GM21367 (cell line): ENCODE results near the gene EFCAB6.

ENCODE experiments used
- ATAC-seq: cut with Tn5 transposase; IDR thresholded peaks from one replicate; pipeline ENCODE4 v1.9.1; 2021; ENCODE audit not compliant: unreplicated experiment

The EFCAB6 gene, protein sequence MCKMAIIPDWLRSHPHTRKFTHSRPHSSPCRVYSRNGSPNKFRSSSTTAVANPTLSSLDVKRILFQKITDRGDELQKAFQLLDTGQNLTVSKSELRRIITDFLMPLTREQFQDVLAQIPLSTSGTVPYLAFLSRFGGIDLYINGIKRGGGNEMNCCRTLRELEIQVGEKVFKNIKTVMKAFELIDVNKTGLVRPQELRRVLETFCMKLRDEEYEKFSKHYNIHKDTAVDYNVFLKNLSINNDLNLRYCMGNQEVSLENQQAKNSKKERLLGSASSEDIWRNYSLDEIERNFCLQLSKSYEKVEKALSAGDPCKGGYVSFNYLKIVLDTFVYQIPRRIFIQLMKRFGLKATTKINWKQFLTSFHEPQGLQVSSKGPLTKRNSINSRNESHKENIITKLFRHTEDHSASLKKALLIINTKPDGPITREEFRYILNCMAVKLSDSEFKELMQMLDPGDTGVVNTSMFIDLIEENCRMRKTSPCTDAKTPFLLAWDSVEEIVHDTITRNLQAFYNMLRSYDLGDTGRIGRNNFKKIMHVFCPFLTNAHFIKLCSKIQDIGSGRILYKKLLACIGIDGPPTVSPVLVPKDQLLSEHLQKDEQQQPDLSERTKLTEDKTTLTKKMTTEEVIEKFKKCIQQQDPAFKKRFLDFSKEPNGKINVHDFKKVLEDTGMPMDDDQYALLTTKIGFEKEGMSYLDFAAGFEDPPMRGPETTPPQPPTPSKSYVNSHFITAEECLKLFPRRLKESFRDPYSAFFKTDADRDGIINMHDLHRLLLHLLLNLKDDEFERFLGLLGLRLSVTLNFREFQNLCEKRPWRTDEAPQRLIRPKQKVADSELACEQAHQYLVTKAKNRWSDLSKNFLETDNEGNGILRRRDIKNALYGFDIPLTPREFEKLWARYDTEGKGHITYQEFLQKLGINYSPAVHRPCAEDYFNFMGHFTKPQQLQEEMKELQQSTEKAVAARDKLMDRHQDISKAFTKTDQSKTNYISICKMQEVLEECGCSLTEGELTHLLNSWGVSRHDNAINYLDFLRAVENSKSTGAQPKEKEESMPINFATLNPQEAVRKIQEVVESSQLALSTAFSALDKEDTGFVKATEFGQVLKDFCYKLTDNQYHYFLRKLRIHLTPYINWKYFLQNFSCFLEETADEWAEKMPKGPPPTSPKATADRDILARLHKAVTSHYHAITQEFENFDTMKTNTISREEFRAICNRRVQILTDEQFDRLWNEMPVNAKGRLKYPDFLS (N-terminal part only)

DNA sequence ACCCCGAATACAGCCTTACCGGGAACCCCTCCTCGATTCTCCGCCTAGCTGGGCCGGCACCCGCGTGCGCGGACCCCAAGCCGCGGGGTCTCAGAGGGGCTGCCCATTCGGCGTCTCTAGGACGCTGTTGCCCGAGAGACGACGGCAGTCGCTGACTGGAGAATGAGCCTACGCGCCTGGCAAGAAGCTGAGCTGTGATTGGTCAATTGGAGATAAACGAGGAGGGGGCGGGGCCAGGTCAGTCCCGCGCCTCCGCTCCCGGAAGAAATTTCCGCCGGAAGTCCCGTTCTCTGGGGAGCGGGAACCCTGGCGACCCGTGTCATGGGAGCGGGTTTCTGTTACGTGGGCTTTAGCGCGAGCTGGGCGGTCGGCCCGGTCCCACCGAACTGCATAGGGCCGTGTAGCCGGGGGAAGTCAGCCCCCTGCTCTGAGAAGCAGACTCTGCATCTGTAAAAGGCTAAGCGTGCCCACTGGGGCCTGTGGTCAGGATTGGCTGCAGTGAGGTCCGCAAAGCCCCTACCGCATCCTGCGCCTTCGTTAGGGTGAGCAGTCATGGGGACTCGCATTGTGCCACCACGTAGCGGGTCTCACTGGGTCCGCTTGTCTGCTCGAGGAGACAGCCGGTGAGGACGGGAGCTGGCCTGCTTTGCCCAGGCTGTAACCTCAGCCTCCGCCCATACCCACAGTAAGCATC lies at the start of gene EFCAB6:
Gene EFCAB6 (minus strand): TSS at position 157 of the 694 bp plus-strand sequence. CDS start 29,987 bp downstream, outside the sequence.
- ATAC-seq, result peak; percentile 68

DNA sequence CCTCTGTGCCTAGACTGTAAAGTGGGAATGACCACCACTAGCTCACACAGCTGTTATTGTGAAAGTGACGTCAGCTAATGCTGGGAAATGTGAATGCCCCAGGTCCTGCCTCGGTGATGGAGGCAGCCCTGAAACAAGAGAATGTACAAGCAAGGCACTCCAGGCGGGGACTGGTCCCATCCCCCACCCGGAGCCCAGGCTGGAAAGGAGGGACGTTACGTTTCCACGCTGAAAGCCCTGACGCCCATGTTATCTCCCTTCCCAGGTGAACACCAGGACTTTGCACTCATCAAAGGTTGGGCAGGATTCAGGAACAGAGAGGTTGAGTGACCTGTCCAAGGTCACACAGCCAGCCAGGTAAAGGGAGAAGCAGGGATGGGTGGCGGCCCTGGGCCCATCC lies 49.4 kb upstream of the EFCAB6 start:
- no peak for ATAC-seq

DNA sequence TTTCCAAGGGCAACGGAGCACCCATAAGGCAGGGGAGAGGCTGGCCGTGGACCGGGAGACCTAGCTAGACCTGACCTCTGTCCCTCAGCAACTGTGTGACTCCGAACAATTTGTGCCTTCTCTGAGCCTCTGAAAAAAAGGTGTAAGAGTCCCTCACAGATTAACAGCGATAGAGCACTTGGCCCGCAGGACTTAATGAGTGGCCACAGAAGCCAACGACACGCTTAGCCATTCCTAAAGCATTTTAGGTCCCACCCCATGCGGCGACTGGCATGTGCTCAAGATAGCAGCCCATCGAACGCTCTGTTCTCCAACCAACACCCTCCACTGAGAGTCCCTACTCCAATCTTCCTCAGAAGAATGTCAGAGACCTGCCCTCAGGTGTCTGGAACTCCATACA lies 48.7 kb upstream of the EFCAB6 start:
- ATAC-seq, result no peak

DNA sequence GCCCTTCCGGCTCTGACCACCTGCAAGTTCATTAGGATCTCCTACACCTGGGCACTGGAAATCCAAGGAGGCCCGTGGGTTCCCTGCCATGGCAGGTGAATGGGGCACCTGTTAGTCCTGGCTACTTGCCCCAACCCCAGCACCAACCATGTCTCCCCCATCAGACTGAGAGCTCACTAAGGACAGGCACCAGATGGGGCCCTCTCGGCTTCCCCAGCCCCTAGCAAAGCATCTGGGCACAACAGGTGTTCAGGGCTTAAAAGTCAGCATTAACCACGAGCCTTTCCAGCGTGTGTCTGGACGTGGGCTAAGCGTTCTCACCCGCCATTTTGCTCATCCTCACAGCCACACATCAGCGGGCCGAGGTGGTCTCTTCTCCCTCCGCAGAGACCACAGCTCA lies 48.0 kb upstream of the EFCAB6 start:
- no peak for ATAC-seq

DNA sequence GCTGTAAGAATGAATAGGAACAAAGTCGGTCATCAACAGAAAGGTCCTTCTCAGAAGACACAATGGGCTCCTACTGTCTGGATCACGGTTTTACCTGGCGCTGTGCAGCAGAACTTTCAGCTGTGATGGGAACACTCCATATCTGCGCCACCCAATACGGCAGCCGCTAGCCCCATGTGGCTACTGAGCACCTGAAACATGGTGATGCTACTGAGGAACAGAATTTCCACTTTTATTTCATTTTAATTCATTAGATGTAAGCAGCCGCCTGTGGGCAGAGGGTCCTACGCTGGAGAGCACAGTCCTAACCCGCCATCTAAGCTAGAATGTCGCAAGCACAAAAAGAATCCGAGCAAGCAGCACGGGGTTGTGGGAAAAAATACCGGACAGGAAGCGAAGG lies 47.5 kb upstream of the EFCAB6 start:
- no peak for ATAC-seq

DNA sequence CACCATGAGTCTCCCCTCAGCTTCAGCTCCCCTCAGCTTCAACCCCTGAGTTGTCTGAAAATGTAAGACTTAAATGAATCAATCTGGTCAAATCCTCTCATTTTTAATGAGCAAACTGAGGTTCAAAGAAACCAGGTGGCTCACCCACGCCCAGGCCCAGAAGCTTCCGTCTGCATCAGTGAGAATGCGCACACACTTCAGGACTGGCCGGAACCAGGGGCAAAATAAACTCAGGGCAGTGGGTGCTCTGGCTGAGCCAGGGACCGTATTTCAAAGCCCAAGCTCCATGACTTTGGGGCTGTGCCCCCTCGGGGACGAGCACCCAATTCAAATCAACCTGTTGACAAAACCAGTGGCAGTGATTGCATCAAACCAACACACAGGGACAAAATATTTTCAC lies 47.1 kb upstream of the EFCAB6 start:
- no peak for ATAC-seq

DNA sequence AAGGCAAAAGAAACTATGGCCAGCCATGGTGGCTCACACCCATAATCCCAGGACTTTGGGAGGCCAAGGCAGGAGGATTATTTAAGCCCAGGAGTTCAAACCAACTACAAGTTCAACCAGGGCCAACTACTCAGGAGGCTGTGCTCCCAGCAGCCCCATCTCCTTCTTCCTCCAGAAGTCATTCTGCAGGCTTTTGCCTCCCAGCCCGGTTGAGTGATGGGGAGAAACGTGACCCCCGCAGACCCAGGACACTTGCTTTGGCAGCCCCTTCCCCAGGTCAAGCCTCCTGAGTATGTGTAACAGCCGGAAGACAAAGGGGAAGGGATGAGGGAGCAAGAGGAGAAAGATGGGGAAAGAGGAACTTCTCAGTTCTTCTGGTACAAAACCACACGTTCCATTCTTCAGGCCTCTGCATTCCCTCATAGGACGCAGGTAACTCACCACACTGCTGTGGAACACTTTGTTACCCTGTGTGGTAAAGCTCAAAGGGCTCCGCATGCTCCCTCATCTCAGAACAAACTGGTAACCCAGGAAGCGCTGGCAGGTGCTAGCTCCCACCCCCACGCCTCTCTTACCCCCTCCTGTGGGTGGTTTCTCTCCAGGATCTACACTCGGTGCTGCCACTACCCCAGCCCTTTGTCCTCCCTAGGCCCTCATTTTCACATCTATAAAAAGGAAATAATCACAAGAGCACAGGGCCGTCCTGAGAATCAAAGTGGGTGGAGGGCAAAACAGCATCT lies 46.2 kb upstream of the EFCAB6 start:
- ATAC-seq, result no peak

DNA sequence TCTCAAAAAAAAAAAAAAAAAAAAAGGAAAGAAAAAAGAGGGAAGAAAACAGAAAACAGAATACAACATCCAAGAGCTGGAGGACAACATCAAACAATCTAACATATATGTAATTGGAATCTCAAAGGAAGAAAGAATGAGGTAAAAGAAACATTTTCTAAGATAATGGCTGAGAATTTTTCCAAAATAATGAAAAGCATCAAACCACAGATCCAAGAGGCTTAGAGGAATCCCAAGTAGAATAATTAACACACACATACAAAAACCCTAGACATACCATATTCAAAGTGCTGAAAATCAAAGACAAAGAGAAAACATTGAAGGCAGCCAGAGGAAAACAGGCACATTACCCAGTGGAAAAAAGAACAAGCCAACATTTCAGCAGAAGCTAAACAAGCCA lies 45.3 kb upstream of the EFCAB6 start:
- no peak for ATAC-seq

DNA sequence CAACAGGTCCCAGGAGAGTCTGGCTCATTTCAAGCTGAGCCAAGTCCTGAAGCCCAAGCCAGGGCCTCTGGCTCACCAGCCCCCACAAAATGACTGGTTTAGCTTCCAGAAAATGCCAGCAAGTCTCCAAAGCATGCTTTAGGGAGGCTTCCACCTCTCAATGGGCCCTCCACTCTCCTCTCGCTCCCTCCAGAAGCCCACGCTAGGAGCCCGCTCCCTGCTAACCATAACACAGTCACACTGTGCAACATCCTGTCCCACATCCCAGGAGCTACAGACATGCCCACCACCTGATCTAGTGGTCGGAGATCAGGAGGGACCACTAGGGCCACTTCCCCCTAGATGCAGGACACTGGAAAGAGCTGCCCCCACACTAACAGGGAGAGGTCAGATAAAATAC lies 43.3 kb upstream of the EFCAB6 start:
- ATAC-seq, result no peak

DNA sequence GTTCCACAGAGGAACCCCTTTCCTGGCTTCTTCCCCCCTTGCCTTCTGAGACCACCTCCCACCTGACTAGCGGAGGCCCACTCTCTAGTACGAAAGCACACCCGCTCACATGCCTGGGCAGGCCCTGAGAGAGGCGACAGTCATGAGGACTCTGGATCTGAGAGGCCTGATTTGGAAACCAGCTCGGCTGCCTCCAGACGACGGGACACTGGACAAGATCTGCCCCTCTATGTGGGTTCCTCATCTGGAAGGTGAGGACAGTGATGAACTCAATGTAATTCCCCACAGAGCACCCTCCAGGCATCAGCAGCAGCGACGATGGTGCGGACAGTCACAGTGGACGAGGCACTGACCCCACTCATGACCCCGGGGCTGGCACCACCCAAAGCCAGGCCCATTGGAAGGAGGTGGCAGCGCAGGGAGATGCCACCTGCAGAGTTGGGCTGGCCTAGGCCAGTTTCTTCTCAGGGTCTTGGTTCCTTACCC lies 42.7 kb upstream of the EFCAB6 start:
- no peak for ATAC-seq

DNA sequence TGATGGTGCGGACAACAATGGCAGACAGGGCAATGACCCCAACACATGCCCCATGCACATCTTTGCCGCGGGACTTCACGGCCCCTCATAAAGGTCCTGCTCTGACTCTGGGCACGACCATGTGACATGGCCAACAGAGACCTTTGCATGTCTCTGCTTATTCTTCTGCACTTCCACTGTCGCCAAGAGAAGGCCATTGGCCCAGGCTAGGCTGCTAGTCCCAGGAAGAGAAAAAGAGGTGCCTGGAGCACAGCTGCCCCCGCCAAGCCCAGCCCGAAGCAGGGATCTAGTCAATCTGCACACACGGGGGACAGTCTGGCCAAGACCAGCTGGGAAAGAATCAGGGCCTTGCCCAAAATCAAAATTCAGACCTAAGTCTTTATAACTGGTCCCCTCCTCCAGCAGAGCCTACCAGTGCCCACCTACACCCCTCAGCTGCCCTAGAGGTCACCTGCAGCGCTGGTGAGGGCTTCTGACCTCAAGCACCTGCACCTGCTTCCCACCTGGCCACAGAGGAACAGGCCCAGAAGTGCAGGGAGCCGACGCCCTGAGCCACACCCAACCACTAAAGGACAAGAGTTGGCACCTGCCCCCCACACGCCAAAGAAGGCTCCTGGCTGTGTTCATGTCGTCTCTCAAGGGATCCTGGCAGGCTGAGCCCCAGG lies 42.1 kb upstream of the EFCAB6 start:
- ATAC-seq, result no peak

DNA sequence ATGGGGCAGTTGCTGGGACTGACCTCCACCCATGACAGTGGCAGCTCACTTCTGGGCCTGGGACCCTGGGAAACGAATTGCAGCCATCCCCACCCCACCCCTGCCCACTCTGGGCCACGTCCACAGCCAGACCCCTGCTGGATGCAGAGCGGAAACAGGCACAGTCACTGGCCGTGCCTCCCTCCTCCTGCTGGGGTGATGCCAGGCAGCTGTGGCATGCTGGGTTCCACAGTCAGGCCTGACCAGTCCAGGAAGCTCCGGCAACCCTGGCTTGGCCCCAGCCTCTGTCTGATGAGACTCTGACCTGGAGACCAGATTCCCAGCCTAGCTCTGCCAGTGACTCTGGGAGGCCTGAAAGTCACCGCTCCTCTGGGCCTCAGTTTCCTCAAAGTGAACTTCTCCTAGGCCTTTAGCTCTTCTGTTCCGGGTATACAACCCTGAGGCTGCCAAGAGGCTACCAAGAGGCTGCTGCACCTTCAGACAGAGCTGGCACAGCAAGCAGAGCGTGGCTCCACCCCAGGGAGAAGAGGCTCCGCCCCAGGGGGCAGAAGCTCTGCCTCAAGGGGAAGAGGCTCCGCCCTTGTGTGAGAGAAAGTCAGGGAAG lies 41.3 kb upstream of the EFCAB6 start:
- ATAC-seq, result no peak

DNA sequence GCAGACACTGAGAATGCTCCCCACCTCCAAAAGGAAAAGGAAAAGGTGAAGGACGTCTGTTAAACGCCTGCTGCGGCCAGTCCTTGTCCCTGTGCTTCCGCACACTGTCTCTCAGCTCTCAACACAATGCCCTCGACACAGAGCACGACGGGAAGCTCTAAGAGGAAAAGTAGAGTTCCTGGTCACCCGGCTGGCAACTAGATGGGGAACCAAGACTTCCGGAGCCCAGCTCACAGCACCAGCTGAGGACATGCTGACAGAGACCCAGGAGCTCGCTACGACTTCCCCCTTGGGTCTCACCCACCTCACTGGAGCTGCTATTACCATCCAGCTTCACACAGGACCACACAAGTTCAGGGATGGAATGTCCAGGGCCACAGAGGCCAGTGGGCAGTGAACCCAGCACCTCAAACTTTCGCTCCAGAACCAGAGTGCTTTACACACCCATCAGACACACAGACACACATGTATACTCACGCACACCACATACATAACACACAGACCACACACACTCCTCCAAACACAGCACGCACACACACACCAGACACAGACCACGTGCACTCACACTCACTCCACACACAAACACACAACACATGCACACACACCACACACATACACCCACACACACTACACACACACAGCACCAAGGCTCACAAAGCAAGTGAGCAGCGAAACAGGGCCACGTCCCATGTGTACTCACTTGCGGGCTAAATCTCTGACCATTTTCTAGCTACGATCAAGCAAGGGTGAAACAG lies 40.6 kb upstream of the EFCAB6 start:
- no peak for ATAC-seq

DNA sequence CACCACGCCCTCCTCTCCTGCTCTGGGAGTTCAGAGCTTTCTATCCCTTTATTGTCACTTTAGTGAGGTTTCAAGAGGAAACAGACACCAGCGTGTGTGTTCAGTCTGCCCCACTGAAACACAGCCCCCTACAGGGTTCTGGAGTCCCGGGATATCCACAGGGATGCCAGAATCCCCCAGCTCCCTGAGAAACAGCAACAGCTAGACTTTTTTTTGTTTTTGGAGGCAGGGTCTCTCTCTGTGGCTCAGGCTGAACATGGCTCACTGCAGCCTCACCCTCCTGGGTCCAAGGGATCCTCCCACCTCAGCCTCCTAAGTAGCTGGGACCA lies 39.8 kb upstream of the EFCAB6 start:
- no peak for ATAC-seq

DNA sequence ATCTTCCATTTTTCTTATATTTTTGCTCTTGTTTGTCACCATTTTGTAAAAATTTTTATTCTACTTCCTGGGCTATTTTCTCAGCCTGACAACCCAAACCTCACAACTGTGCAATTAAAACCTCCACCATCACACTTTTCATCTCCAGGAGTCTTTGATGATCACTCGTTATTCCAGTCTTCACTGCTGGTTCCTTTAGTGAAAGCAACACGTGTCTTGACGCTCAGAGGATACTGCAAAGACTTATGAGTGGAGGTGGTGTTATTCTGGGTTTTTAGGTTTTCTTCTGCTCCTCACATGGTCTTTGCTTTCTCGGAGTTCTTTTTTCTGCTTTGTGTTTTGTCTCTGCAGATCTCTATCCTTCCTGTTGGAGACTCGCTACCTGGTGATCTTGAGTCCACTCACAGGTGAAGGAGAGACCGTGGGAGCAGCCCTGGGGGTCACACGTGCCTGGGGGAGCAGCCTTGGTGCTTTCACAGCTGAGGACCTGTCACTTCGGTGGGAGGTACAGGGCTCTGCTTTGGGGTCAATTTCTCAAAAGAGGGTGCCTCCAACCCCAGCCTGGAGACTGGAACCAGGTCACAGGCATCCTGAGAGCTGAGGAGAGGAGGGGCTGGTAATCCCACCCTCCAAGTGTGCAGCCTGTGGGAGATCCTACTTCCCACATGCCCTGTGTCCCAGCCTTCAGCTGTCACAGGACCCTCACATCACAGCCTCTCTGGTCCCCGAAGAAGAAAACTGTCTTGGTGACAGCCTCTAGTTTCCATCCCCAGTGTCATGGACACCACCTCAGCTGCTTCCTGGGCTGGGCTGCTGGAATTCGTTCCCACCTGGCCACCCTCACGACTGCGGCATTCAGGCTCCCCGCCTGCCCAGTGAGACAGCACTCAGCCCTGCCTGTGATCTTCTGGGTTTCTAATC lies 39.2 kb upstream of the EFCAB6 start:
- ATAC-seq, result no peak

DNA sequence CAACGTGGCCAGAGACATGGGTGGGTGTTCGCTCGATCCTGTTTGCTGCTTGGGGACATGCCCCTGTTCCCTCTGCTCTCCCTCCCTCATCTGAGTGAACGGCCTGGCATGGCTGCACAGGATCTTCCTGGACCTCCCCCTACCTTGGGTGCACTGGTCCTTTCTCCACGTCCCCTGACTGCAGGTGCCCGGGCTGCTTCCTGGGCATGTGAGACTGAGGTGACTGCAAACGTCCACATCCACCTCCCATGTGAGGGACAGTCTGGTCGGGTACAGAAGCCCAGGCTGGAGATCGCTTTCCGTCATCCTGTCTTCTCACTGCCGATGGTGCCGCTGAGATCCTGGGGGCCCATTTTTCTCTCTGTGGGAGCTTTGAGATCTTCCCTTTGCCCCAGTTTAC lies 38.4 kb upstream of the EFCAB6 start:
- ATAC-seq, result no peak

DNA sequence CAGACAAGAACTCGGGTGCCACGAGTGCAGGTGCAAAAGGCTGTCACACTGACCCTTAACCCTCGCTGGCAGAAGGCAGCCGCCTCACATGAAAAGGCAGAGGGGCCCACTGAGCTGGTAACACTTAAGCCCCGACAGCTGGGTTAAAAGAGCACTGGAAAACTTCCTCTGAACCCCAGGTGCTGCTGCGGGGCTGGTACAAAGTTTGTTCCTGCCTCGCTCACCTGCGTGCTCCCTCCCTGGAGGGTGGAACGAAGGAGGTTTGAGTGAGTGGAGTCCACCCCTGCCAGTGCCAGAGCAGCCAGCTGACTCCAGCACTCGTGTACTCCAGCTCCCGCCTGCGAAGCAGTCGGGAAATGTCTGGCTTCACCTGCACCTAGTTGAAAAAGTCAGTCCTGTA lies 37.6 kb upstream of the EFCAB6 start:
- no peak for ATAC-seq
